Femur (tissue), 1 donor: ENCODE results near the gene SIX3.

Experiments
- DNase-seq: peaks from one replicate; pipeline ENCODE4 v3.0.0-alpha.2; 2017

Gene SIX3

GRCh38 chr2:44931198-44931780 is 10.2 kb upstream of the SIX3 start:
- no peak for DNase-seq

GRCh38 chr2:44932079-44932478 is 9.4 kb upstream of the SIX3 start:
- no peak for DNase-seq

GRCh38 chr2:44932564-44933392 is 8.7 kb upstream of the SIX3 start:
- DNase-seq = no peak

- DNase-seq = no peak
These were observed 8.0 kb upstream of the SIX3 start for GRCh38 chr2:44933434-44933951.

- no peak for DNase-seq
These were observed 7.2 kb upstream of the SIX3 start for GRCh38 chr2:44934038-44934982.

- no peak for DNase-seq
These were observed 6.3 kb upstream of the SIX3 start for GRCh38 chr2:44934983-44935728.

GRCh38 chr2:44935729-44936098 is 5.8 kb upstream of the SIX3 start:
- no peak for DNase-seq

GRCh38 chr2:44936275-44936674 is 5.2 kb upstream of the SIX3 start:
- DNase-seq = no peak

GRCh38 chr2:44936715-44937687 is 4.5 kb upstream of the SIX3 start:
- no peak for DNase-seq

- DNase-seq = no peak
These were observed 3.7 kb upstream of the SIX3 start for GRCh38 chr2:44937688-44938240.

GRCh38 chr2:44938287-44939105 is 3.0 kb upstream of the SIX3 start:
- peak; percentile 19 for DNase-seq

- no peak for DNase-seq
These were observed 2.1 kb upstream of the SIX3 start for GRCh38 chr2:44939106-44940048.

- no peak for DNase-seq
These were observed 1.4 kb upstream of the SIX3 start for GRCh38 chr2:44940049-44940494.

- DNase-seq = no peak
These were observed 604 bp upstream of the SIX3 start for GRCh38 chr2:44940732-44941464.

- DNase-seq = no peak
These were observed 965 bp downstream of the SIX3 start for GRCh38 chr2:44942304-44943030.

GRCh38 chr2:44943031-44943692 is 1.7 kb downstream of the SIX3 start:
- no peak for DNase-seq

- no peak for DNase-seq
These were observed 2.2 kb downstream of the SIX3 start for GRCh38 chr2:44943693-44944101.
